Measurements from ENCODE around the gene GAGE10.
A peak's percentile ranks its signal among the peaks of the same experiment; 100 is the strongest.
"Not testable (repeated sequence)": the region's sequence is repeated elsewhere in the genome, so short reads cannot be mapped to it uniquely, and the experiment has no call there.

The GAGE10 gene

DNA sequence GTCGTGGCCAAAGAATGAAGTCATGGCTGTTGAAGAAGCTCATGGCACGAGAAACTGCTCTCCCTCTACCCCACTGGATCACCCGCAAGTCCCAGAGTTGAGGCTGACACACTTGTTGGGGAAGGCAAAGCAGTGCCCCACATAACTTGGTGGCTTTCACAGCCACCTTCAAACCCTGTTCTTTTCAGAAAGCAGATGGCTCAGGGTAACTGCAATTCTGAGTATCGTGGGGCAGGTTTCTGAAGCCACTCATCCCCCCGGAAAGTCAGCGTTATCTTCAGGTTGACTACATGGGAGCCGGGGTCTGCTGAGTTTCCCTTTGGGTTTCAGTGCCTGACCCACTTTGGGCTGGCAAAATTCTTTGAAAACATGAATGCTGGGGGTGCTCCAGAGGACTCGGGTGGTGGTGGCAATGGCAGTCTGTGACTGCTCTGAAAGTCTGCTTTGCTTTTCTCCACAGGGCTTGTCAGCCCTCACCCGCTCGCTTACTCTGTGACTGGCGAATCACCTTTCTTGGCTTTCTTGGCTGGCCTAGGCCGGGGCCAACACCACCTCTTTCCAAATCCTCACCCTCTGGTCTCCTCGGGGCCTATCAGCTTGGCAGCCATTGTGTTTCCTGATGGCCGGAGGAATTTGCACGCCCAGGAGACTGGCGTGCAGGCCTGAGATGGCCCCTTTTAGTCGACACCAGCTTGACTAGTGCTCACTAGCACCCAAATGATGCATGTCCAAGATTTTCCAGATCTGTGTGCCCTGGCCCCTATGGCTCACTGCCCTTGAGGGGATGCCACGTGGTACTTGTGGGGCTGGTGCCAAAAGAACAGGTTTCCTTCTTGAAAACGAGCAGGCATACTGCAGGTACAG is 26.5 kb upstream of the GAGE10 start:
- peak; percentile 29 for DNase-seq

DNA sequence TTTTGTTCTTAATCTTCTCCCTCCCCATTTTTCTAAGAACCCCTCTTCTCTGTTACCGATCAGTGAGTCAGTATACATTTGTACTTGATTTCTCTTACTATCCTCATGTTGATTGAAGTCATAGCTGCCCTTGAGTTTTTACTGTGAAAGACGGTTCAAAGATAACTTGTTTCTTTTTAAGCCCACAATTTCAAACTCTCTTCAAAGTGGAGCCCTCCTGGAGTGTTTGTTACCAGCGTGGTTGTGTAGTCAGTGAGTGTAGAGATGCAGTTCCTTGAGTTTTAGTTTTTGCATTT is 26.0 kb upstream of the GAGE10 start:
- peak; percentile 42 for DNase-seq

DNA sequence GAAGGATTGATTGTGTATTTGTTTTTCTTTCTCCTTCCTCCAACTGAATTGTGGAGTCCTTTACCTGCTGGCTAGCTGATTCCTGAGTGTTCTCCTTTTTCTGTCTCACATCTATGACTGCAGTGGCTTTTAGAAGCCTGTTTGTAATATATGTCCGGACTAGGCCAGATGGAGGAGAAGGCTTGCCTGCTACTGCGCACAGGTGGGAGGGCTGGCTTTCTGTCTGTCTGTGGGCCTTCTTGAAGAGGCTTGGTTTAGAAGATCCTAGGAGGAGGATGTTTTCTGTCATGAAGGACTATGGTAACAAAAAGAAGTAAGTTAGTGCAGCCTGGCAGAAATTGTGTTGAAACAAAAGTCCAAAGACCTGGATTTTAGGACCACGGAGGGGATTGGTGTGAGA is 25.4 kb upstream of the GAGE10 start:
- DNase-seq, result no peak

DNA sequence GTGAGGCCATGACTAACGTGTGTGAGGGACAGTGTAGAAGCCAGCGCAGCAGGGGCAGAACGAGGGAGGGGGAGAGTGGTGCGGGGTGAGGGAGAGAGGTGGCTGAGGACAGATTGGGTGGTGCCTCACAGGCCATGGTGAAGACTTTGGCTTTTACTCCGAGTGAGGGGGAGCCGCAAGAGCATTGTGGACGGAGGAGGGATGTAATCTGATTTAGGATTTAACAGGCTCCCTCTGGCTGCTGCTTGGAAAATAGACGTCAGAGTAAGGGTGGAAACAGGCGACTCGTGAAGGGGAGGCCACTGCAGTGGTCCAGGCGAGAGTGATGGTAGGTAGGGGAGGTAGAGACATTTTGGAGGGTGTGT is 20.8 kb upstream of the GAGE10 start:
- DNase-seq, result no peak

DNA sequence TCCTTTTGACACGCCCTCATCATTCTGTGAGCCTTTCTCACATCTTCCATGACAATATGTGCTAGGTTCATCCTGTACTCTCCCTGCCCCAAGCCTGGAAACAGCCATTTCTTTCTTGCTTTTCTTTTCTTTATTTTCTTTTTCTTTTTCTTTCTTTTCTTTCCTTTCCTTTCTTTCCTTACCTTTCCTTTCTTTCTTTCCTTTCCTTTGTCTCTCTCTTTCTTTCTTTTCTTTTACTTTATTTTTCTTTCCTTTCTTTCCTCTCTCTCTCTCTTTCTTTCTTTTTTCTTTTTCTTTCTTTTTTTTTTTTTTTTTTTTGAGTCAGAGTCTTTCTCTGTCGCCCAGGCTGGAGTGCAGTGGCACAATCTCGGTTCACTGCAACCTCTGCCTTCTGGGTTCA is 19.2 kb upstream of the GAGE10 start:
- no peak for DNase-seq

DNA sequence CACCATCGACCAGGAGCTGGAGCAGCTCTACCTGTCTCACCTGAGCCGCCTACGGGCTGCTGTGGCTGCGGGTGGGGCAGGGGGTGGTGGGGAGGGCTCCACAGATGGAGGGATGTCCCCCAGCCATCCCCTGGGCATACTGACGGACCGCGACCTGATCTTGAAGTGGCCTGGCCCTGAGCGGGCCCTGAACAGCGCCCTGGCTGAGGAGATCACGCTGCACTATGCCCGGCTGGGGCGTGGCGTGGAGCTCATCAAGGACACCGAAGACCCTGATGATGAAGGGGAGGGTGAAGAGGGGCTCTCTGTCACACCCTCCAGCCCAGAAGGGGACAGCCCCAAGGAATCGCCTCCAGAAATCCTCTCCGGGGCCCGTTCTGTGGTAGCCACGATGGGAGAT is 17.3 kb upstream of the GAGE10 start:
- DNase-seq, result no peak

DNA sequence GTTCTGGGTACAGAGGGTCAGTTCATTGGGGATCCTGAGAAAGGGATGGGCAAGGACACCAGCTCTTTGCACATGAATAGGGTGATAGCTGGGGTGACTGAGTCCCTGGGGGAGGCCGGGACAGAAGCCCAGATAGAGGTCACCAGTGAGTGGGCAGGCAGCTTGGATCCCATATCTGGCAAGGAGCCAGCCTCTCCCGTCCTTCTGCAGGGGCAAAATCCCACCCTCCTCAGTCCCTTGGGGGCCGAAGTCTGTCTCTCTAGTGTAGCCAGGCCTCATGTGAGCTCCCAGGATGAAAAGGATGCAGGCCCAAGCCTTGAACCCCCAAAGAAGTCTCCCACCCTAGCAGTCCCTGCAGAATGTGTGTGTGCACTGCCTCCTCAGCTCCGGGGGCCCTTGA is 16.9 kb upstream of the GAGE10 start:
- no peak for DNase-seq

DNA sequence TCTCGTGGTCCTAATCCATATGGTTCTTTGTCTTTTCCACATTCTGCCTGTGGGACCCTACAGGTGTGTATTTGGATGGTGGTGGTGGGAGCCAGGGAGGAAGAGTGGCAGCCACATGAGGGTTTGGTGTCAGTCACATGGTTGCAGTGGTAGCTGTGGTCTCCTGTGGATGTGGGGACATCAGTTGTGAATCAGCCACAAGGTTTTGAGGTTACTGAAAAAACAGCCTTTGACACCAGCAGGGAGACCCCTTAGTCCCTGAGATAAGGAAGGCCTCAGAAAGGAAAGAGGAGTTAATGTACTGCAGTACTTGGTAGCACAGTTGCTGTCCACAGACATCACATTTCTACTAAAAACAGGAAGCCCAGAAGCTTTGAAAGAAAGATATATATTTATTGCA is 15.8 kb upstream of the GAGE10 start:
- no peak for DNase-seq

DNA sequence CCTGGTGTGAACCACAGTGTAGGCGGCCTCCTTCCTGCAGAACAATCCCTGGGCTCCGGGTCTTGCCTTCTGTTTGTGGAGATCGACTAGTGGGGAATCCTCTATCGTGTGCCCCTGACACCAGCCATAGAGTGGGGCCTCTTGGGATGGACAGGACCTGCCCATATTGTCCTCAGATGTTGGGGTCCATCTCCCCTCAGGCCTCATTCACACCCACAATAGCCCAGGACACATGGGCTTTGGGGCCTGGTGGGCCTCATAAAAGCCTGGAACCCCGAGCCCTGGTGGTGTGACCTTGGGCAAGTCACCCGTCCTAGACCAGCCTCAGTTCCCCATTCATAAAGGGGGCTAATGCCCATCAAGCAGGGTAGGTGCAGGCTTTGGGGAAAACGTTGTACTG is 13.2 kb upstream of the GAGE10 start:
- DNase-seq, result no peak

DNA sequence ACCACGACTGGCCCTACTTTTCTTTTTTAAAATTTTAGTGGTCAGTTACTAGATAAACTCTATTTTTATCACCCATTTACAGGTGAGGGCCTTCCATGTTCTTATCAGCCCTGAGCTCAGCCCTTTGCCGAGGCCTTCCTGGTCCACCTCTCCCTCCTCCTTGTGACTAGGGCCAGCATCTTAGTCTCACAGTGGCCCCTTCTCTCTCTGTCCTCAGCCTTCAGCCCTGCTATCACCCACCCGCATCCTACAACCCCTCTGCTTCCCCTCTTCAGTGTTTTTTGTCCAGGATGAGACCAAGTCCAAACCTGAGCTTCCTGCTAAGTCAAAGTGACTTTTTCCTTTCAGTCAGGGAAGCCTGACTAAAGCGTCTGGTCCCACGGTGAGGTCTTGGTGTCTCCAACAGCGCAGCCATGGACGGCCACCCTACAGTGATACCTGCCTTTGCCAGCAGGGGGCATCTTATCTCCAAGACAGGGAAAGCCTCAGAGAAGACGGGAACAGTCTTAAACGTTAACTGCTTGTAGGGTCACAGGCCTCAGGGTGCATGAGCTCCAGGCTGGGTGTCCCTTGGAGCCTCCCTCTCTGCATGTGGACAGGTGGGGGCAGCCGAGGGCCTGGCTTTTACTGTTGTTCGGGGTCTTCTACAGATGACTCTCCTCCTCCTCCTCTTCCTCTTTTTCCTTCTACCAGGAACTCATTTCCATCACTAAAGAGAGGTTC is 11.7 kb upstream of the GAGE10 start:
- peak; percentile 77 for DNase-seq

DNA sequence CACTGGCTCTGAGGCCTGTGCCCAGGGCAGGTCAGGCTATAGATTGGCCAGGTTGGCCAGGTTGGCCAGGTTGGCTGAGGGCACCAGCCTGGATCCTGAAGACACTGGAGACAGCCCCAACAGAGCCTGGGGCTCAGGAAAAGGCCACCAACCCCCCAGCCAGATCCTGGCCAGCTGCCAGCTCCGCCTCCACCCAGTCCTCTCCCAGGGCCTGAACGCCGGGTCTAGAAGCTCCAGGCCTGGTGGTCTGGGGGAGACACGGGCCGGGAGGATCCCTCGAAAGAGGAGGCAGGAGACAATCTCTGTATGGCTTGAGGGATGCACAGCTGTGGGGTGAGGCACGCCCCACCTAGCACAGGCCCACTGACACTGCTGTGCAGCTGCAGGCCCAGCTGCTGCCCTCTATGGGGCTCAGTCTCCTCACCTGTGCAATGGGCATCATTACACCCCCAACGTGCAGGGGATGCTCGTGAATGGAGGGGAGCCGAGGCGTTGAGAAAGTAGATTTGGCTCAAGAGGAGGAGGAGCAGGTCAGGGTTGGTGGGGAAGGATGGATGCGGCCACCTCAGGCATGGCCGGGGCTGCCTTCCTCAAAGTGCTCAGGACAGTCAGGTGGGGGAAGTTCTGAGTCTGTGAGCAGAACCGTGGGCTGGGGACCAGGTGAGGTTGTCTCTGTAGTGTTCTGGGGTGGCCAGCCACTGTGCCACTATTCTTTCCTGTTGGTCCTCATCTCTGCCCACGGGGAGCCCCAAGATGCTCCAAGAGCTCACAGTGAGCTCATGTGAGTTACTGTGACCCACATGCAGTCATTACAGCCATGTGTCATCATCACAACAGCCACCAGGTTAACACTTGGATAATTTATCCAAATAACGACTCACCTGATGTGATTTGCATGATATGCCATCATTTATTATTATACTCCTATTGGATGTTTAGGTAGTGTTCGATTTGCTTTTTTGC is 10.8 kb upstream of the GAGE10 start:
- no peak for DNase-seq

DNA sequence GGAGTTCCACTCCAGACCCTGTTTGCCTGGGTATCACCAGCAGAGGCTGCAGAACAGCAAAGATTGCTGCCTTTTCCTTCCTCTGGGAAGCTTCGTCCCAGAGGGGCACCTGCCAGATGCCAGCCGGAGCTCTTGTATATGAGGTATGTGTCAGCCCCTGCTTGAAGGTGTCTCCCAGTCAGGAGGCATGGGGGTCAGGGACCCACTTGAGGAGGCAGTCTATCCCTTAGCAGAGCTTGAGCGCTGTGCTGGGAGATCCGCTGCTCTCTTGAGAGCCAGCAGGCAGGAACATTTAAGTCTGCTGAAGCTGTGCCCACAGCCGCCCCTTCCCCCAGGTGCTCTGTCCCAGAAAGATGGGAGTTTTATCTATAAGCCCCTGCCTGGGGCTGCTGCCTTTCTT is 4.2 kb upstream of the GAGE10 start:
- not testable (repeated sequence) for DNase-seq

DNA sequence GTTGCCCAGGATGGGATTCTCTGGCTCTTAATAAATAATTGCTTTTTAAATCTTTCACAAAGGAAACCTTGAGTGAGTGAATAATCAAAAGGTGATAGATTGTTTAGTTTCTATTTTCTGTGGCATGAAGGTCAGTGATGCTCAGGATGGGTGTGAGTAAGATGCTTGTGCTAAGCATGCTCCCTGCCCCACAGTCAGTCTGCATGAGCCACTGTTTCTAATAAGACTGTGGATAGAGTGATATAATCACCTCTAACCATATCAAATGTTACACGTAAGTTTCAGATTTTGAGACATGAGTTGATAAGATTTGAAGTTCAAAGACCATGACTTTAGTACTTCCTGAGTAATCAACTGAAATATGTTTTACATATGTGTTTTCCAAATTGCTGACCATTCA is 2.7 kb upstream of the GAGE10 start:
- no peak for DNase-seq

DNA sequence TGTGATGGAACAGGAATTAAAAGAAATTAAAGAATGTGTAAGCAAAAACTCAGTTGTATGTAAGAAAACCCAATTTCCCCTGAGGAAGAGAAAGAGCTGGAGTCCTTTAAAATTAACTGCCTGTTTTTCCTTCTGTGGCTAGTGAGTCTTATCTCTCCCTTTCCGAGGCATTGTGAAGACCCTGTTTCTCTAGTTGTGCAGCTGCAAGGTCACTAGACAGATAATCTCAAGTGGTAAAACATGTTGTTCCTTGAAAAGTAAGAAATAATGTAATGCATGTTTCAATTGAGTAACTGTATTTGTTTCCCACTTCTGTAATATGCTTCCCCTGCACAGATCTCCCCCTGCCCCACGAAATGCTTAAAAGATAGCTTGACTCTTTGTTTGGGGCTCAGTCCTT is 4.3 kb downstream of the GAGE10 start:
- not testable (repeated sequence) for DNase-seq

DNA sequence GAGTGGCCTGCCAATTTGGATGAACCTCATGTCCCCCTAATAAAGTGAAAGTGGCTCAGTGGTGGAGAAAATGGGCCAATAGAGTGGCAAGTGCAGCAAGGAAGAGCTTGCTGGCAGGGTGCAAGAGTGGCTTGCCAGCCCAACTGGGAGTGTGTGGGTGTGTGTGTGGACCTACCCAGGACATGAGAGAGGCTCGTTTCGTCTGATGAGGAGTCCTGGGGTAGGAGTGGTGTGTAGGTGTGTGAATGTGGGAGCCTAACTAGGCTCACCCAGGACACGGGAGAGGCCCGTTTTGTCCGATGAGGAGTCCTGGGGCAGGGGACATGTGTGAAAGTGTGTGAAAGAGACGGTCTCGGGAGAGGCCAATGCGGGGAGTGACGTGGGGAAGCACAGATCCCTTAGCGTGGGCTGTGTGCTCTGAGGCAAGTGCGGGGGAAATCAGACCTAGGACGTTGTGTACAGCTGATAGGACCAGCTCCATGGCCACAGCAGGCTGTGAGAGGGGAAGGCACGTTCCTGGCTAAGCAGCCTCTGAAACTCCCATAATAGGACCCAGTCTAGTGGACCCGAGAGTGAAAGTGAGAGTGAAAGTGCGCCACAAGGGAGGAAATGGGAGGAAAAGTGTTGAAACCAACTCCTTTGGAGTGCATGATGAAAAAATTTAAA is 5.3 kb downstream of the GAGE10 start:
- DNase-seq, result peak; percentile 31

DNA sequence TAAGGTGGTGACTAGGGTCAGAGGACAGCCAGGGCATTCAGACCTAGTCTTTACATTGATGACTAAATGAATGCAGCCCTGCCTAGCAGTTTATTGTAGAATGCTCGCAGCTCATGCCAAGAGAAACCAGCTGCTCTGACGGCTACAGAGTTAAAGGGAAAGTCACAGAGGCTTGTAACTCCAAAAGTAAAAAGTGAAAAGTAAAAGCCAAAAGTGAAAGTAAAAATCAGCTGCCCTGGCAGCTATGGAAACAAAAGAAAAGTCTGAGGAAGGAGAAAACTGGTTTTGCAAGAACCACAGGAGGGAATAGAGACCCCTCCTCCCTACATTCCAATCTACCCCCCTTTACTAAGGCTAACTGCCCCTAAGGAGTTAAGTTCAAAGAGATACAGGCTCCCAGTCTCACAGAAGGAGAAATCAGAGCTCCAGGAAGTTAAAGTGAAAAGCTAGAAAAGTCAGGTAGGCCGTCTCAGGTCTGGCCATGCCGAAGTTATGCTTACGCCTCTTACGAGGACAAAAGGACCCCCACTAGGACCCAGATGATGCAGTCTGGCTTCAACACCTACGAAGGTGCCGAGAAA is 6.0 kb downstream of the GAGE10 start:
- DNase-seq, result peak; percentile 14

DNA sequence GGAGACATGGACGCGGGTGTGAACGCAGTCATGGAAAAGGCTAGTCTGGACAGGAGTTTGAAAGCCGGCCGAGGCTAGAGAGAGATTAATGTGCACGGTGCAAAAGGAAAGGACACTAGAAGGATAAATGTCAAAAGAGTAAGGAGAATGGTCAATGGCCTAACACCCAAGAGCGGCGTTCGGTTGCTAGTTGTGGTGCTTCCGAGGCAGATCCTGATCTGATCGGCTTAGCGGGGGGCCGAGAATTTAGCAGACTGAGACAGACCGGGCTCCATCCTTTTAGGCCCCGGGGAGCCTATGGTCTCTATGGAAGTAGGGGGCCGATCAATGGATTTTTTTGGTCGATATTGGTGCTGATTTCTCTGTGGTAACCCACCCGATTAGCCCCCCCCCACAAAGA is 6.9 kb downstream of the GAGE10 start:
- no peak for DNase-seq

DNA sequence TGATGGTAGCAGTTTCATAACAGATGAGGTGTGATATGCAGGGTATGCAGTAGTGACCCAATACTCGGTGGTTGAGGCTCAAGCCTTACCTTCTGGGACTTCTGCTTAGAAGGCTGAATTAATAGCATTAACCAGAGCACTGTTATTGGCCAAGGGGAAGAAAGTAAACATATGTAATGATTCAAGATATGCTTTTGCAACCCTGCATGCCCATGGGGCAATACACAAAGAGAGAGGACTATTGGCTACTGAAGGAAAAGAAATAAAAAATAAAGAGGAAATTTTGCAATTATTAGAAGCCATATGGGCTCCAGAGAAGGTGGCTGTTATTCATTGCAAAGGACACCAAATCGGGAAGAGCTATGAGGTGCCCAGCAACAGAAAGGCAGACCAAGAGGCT is 8.7 kb downstream of the GAGE10 start:
- DNase-seq, result no peak

DNA sequence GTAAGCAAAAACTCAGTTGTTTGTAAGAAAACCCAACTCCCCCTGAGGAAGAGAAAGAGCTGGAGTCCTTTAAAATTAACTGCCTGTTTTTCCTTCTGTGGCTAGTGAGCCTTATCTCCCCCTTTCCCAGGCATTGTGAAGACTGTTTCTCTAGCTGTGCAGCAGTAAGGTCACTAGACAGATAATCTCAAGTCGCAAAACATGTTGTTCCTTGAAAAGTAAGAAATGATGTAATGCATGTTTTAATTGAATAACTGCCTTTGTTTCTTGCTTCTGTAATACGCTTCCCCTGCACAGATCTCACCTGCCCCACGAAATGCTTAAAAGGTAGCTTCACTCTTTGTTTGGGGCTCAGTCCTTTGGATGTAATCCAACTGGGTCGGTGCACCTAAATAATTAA is 12.6 kb downstream of the GAGE10 start:
- DNase-seq, result no peak

DNA sequence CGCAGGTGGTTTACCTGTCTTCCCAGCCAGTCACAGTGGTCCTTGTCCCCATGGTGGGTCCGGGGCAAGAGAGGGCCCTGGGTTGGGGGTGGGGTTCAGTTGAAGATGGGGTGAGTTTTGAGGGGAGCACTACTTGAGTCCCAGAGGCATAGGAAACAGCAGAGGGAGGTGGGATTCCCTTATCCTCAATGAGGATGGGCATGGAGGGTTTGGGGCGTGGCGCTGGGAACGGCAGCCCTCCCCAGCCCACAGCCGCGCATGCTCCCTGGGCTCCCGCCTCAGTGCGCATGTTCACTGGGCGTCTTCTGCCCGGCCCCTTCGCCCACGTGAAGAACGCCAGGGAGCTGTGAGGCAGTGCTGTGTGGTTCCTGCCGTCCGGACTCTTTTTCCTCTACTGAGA is 18.3 kb downstream of the GAGE10 start, which contains the start of gene GAGE12J:
GAGE12J (plus strand) TSS at position 301 of the 400 bp plus-strand sequence. CDS start 1,157 bp downstream, outside the sequence.
- DNase-seq, result not testable (repeated sequence)

DNA sequence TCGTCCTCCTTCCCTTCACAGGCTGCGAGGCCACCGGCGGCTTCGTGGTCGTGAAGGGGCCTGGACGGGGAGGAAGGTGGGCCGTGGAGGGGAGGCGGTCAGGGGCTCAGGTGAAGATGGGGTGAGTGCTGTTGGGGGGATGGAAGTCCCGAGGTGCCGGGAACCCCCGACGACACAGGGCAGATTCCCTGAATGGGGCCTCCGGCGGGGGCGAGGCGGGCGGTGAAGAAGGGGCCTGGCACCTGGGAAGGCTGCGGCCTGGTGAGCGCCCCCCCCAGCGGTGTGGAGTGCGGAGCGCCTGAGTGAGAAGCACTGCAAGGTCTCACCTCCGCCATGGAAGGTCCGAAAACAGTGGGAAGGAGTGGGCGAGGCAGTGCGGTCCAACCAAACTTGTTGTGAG is 18.8 kb downstream of the GAGE10 start:
- not testable (repeated sequence) for DNase-seq

DNA sequence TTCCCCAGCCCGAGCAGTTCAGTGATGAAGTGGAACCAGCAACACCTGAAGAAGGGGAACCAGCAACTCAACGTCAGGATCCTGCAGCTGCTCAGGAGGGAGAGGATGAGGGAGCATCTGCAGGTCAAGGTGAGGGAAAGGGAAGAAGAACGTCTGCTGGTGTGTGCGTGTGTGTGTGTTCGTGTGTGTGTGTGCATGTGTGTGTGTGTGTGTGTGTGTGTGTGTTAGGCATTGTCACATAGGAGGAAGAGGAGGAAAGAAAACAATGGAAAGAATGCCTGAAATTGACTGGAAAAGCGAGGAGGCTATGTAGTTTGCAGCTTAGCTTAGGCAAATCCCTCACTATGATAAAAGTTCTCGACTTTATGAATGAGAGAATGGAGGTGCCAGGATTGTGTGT is 20.3 kb downstream of the GAGE10 start:
- not testable (repeated sequence) for DNase-seq

Measured in activated CD4-positive, alpha-beta T cell treated with anti-CD3 and anti-CD28 coated beads, Interleukin-10, Interleukin-2, amounts not matched to agents 100 ng/mL and 50 ng/mL, durations not matched to agents 16 hours and 8 hours (primary cell).